ENCODE data around the gene PLEKHB2.

DNA sequence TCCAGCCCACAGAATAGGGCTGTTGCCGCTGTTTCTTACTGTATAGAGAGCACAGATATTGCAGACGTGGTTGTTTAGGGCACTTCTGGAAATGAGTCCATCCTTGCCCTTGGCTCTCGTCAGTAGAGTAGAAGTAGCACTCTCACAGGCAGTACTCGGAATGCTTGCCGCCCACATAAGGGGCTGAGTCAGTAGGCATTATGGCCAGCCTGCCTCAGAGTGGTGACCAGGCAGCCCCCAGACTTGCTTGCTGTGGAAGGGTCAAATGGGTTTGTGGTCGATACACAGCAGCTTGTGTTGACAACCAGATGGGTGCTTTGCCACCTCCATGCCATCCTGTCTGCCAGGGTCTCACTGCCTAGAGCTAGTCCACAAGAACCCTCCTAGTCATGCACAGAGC lies 38.7 kb downstream of the PLEKHB2 start:
- TF ChIP-seq POLR2A (IDR thresholded peaks at IDR 0.05; ENCODE audit: borderline replicate concordance, extremely low read depth, insufficient read depth, insufficient read length) (no peak), RAD21 (IDR thresholded peaks at IDR 0.05; ENCODE audit: low read depth) (no peak), CTCF (IDR thresholded peaks at IDR 0.05 in 2 of 3, conservative IDR thresholded peaks at IDR 0.05 in 1 of 3; ENCODE audit: borderline replicate concordance in 1 of 3, insufficient read depth in 1 of 3, low read depth in 2 of 3, low read length in 2 of 3) (no peak), SP1 (IDR thresholded peaks at IDR 0.05; ENCODE audit: low read depth) (no peak), FOSL1 (IDR thresholded peaks at IDR 0.05; ENCODE audit: low read depth) (no peak), EZH2 (IDR thresholded peaks at IDR 0.05) (no peak), SRF (IDR thresholded peaks at IDR 0.05; ENCODE audit: low read depth) (no peak), EZH2phosphoT487 (IDR thresholded peaks at IDR 0.05; ENCODE audit: borderline replicate concordance) (no peak), JUND (IDR thresholded peaks at IDR 0.05) (no peak)
